Dermis microvascular lymphatic vessel endothelial cell (primary cell): Measurements from ENCODE around the gene HSFY2. TPM values are rescaled to one million over a fixed set of nuclear protein-coding genes. Genes with fewer than 3 reads are reported as not detected.
"Not testable (repeated sequence)": the region's sequence is repeated elsewhere in the genome, so short reads cannot be mapped to it uniquely, and the experiment has no call there.

Experiments
- DNase-seq, 2 donors: peaks; one replicate each; pipeline versions ENCODE4 v3.0.0 to v3.0.0-alpha.2; 2010; ENCODE audit warnings: low read depth in 2 of 2
- total RNA-seq: library from RNA; depleted of rRNA; stranded (reverse); fragments of >200 nt; gene quantifications from 2 replicates; pipeline ENCODE4 v1.2.1, GENCODE V29; 2014

Gene HSFY2
- total RNA-seq: not detected in 2 replicates

- not testable (repeated sequence) for DNase-seq
These were observed at the start of gene HSFY2 for GRCh38 chrY:18773635-18774034. TSS of gene HSFY2 (minus strand) at chrY:18773735. CDS start at chrY:18773618, 117 bp downstream.

GRCh38 chrY:18815751-18816150 is 42.2 kb upstream of the HSFY2 start:
- not testable (repeated sequence) for DNase-seq

- DNase-seq: not testable (repeated sequence)
These were observed 15.3 kb upstream of the HSFY2 start for GRCh38 chrY:18788757-18789406.

GRCh38 chrY:18754077-18754476 is 19.5 kb downstream of the HSFY2 start:
- DNase-seq: not testable (repeated sequence)

GRCh38 chrY:18753133-18753815 is 20.3 kb downstream of the HSFY2 start:
- not testable (repeated sequence) for DNase-seq

GRCh38 chrY:18723714-18724113 is 49.8 kb downstream of the HSFY2 start:
- not testable (repeated sequence) for DNase-seq

Other genes with a start within 250 kb of the HSFY2 start
- not detected in 2 replicates for gene HSFY1, start 227.0 kb downstream of the HSFY2 start, total RNA-seq